K562 (cell line): ENCODE data around the gene TMEM121. TPM values are rescaled to one million over a fixed set of nuclear protein-coding genes. Genes with fewer than 3 reads are reported as not detected.

Source experiments
- polyA plus RNA-seq, 8 experiments: library from polyadenylated mRNA; depleted of rRNA in 4 of 8; stranded (reverse) in 5 of 8; unstranded in 3 of 8; fragments of >200 nt; fragmentation: Nextera tagmentation in 2 of 8; fragmentation: Illumina TruSeq in 1 of 8; extraction: Ambion mirVana in 2 of 8; extraction: Trizol in 1 of 8; gene quantifications; 2 replicates each; pipeline versions ENCODE4 v1.2.1 to v1.2.3, GENCODE V29; 2011 to 2014; ENCODE audit warnings: inconsistent platforms in 1 of 8, missing spikeins in 1 of 8
- total RNA-seq, 7 experiments: library from RNA; depleted of rRNA in 6 of 7; stranded (reverse); fragments of >200 nt in 6 of 7; fragmentation: Illumina TruSeq in 2 of 7; extraction: Trizol in 2 of 7; gene quantifications; 2 replicates each; pipeline versions ENCODE4 v1.2.1 to v1.2.3, GENCODE V29; 2011 to 2021; ENCODE audit warnings: low replicate concordance in 1 of 7

The TMEM121 gene
- total and polyA plus RNA-seq, 9 of the 15 experiments (the other 6 are each of a cell fraction or from before 2014, with no cell fraction given) = 0.31 to 0.36 TPM; not detected in 7

Other genes with a start within 250 kb of the TMEM121 start
- 24.6 and 24.9 TPM in 2 replicates for gene BRF1, start 225.6 kb upstream of the TMEM121 start, total RNA-seq (2014; rRNA removed)
- 6.9 and 9.3 TPM in 2 replicates for gene BRF1, start 225.6 kb upstream of the TMEM121 start, total RNA-seq (2014; rRNA removed; fragmentation: Illumina TruSeq; extraction: Trizol)
- gene BRF1, start 225.6 kb upstream of the TMEM121 start, total RNA-seq (2015; rRNA removed; fragmentation: Illumina TruSeq; extraction: Trizol) = 12.5 and 12.7 TPM in 2 replicates
- gene BRF1, start 225.6 kb upstream of the TMEM121 start, total RNA-seq (2021) = 22.5 and 22.6 TPM in 2 replicates
- gene BRF1, start 225.6 kb upstream of the TMEM121 start, polyA plus RNA-seq (2011; rRNA removed) = 3.6 and 5.6 TPM in 2 replicates
- gene BRF1, start 225.6 kb upstream of the TMEM121 start, polyA plus RNA-seq (2014; fragmentation: Illumina TruSeq; extraction: Trizol) = 8.2 and 10.5 TPM in 2 replicates
- under 1 TPM; 0.14 to 0.17 TPM for gene BRF1, start 225.6 kb upstream of the TMEM121 start, polyA plus RNA-seq (2014; fragmentation: Nextera tagmentation; extraction: Ambion mirVana)
- 12.8 and 14.6 TPM in 2 replicates for gene BRF1, start 225.6 kb upstream of the TMEM121 start, polyA plus RNA-seq (2014; rRNA removed)
- gene PACS2, start 211.8 kb upstream of the TMEM121 start, total RNA-seq (2014; rRNA removed) = 13.2 and 21.3 TPM in 2 replicates
- gene PACS2, start 211.8 kb upstream of the TMEM121 start, total RNA-seq (2014; rRNA removed; fragmentation: Illumina TruSeq; extraction: Trizol) = 4.4 and 5.9 TPM in 2 replicates
- 10.4 and 11.6 TPM in 2 replicates for gene PACS2, start 211.8 kb upstream of the TMEM121 start, total RNA-seq (2015; rRNA removed; fragmentation: Illumina TruSeq; extraction: Trizol)
- 20.8 and 21.0 TPM in 2 replicates for gene PACS2, start 211.8 kb upstream of the TMEM121 start, total RNA-seq (2021)
- gene PACS2, start 211.8 kb upstream of the TMEM121 start, polyA plus RNA-seq (2011; rRNA removed) = 8.8 and 9.9 TPM in 2 replicates
- 4.3 and 9.0 TPM in 2 replicates for gene PACS2, start 211.8 kb upstream of the TMEM121 start, polyA plus RNA-seq (2014; fragmentation: Illumina TruSeq; extraction: Trizol)
- gene PACS2, start 211.8 kb upstream of the TMEM121 start, polyA plus RNA-seq (2014; fragmentation: Nextera tagmentation; extraction: Ambion mirVana) = under 1 TPM; 0.11 to 0.34 TPM
- gene PACS2, start 211.8 kb upstream of the TMEM121 start, polyA plus RNA-seq (2014; rRNA removed) = 14.6 and 16.6 TPM in 2 replicates
- gene TEX22, start 128.0 kb upstream of the TMEM121 start, total RNA-seq (2014; rRNA removed) = 0.04 and 0.05 TPM in 2 replicates
- gene TEX22, start 128.0 kb upstream of the TMEM121 start, total RNA-seq (2014; rRNA removed; fragmentation: Illumina TruSeq; extraction: Trizol) = 0.06 and 0.55 TPM in 2 replicates
- gene TEX22, start 128.0 kb upstream of the TMEM121 start, total RNA-seq (2015; rRNA removed; fragmentation: Illumina TruSeq; extraction: Trizol) = 0.14 and 0.45 TPM in 2 replicates
- 1.0 and 1.7 TPM in 2 replicates for gene TEX22, start 128.0 kb upstream of the TMEM121 start, total RNA-seq (2021)
- gene TEX22, start 128.0 kb upstream of the TMEM121 start, polyA plus RNA-seq (2011; rRNA removed) = 0.31 and 0.50 TPM in 2 replicates
- 0.04 and 0.14 TPM in 2 replicates for gene TEX22, start 128.0 kb upstream of the TMEM121 start, polyA plus RNA-seq (2014; fragmentation: Illumina TruSeq; extraction: Trizol)
- gene TEX22, start 128.0 kb upstream of the TMEM121 start, polyA plus RNA-seq (2014; fragmentation: Nextera tagmentation; extraction: Ambion mirVana) = not detected
- gene TEX22, start 128.0 kb upstream of the TMEM121 start, polyA plus RNA-seq (2014; rRNA removed) = 0.18 and 0.23 TPM in 2 replicates
- 48.1 and 61.0 TPM in 2 replicates for gene MTA1, start 106.8 kb upstream of the TMEM121 start, total RNA-seq (2014; rRNA removed)
- gene MTA1, start 106.8 kb upstream of the TMEM121 start, total RNA-seq (2014; rRNA removed; fragmentation: Illumina TruSeq; extraction: Trizol) = 11.6 and 12.2 TPM in 2 replicates
- 32.3 and 33.4 TPM in 2 replicates for gene MTA1, start 106.8 kb upstream of the TMEM121 start, total RNA-seq (2015; rRNA removed; fragmentation: Illumina TruSeq; extraction: Trizol)
- 107 and 118 TPM in 2 replicates for gene MTA1, start 106.8 kb upstream of the TMEM121 start, total RNA-seq (2021)
- gene MTA1, start 106.8 kb upstream of the TMEM121 start, polyA plus RNA-seq (2011; rRNA removed) = 47.7 and 58.6 TPM in 2 replicates
- 29.5 and 45.4 TPM in 2 replicates for gene MTA1, start 106.8 kb upstream of the TMEM121 start, polyA plus RNA-seq (2014; fragmentation: Illumina TruSeq; extraction: Trizol)
- gene MTA1, start 106.8 kb upstream of the TMEM121 start, polyA plus RNA-seq (2014; fragmentation: Nextera tagmentation; extraction: Ambion mirVana) = under 1 TPM; 0.13 to 0.14 TPM
- 90.0 and 103 TPM in 2 replicates for gene MTA1, start 106.8 kb upstream of the TMEM121 start, polyA plus RNA-seq (2014; rRNA removed)
- 1.7 and 2.0 TPM in 2 replicates for gene CRIP2, start 51.8 kb upstream of the TMEM121 start, total RNA-seq (2014; rRNA removed)
- not detected in 2 replicates for gene CRIP2, start 51.8 kb upstream of the TMEM121 start, total RNA-seq (2014; rRNA removed; fragmentation: Illumina TruSeq; extraction: Trizol)
- gene CRIP2, start 51.8 kb upstream of the TMEM121 start, total RNA-seq (2015; rRNA removed; fragmentation: Illumina TruSeq; extraction: Trizol) = 0.33 and 0.34 TPM in 2 replicates
- 1.2 and 1.7 TPM in 2 replicates for gene CRIP2, start 51.8 kb upstream of the TMEM121 start, total RNA-seq (2021)
- 1.0 and 2.2 TPM in 2 replicates for gene CRIP2, start 51.8 kb upstream of the TMEM121 start, polyA plus RNA-seq (2011; rRNA removed)
- 0.18 and 0.51 TPM in 2 replicates for gene CRIP2, start 51.8 kb upstream of the TMEM121 start, polyA plus RNA-seq (2014; fragmentation: Illumina TruSeq; extraction: Trizol)
- gene CRIP2, start 51.8 kb upstream of the TMEM121 start, polyA plus RNA-seq (2014; fragmentation: Nextera tagmentation; extraction: Ambion mirVana) = under 1 TPM; 0.25 to 0.27 TPM
- gene CRIP2, start 51.8 kb upstream of the TMEM121 start, polyA plus RNA-seq (2014; rRNA removed) = 0.16 and 1.2 TPM in 2 replicates
- not detected in 2 replicates for gene CRIP1, start 39.7 kb upstream of the TMEM121 start, total RNA-seq (2014; rRNA removed)
- gene CRIP1, start 39.7 kb upstream of the TMEM121 start, total RNA-seq (2014; rRNA removed; fragmentation: Illumina TruSeq; extraction: Trizol) = not detected in 2 replicates
- gene CRIP1, start 39.7 kb upstream of the TMEM121 start, total RNA-seq (2015; rRNA removed; fragmentation: Illumina TruSeq; extraction: Trizol) = not detected in 2 replicates
- 0.58 and 0.98 TPM in 2 replicates for gene CRIP1, start 39.7 kb upstream of the TMEM121 start, total RNA-seq (2021)
- 0.14 and 0.23 TPM in 2 replicates for gene CRIP1, start 39.7 kb upstream of the TMEM121 start, polyA plus RNA-seq (2011; rRNA removed)
- gene CRIP1, start 39.7 kb upstream of the TMEM121 start, polyA plus RNA-seq (2014; fragmentation: Illumina TruSeq; extraction: Trizol) = not detected in 2 replicates
- not detected for gene CRIP1, start 39.7 kb upstream of the TMEM121 start, polyA plus RNA-seq (2014; fragmentation: Nextera tagmentation; extraction: Ambion mirVana)
- gene CRIP1, start 39.7 kb upstream of the TMEM121 start, polyA plus RNA-seq (2014; rRNA removed) = 0.11 TPM in 1 of 2 replicates, not detected in the other
- 26.4 and 28.3 TPM in 2 replicates for gene TEDC1, start 35.3 kb upstream of the TMEM121 start, total RNA-seq (2014; rRNA removed)
- gene TEDC1, start 35.3 kb upstream of the TMEM121 start, total RNA-seq (2014; rRNA removed; fragmentation: Illumina TruSeq; extraction: Trizol) = 0.64 and 0.84 TPM in 2 replicates
- gene TEDC1, start 35.3 kb upstream of the TMEM121 start, total RNA-seq (2015; rRNA removed; fragmentation: Illumina TruSeq; extraction: Trizol) = 6.6 and 8.8 TPM in 2 replicates
- 20.1 and 25.7 TPM in 2 replicates for gene TEDC1, start 35.3 kb upstream of the TMEM121 start, total RNA-seq (2021)
- gene TEDC1, start 35.3 kb upstream of the TMEM121 start, polyA plus RNA-seq (2011; rRNA removed) = 5.9 and 6.6 TPM in 2 replicates
- gene TEDC1, start 35.3 kb upstream of the TMEM121 start, polyA plus RNA-seq (2014; fragmentation: Illumina TruSeq; extraction: Trizol) = 1.2 and 6.8 TPM in 2 replicates
- gene TEDC1, start 35.3 kb upstream of the TMEM121 start, polyA plus RNA-seq (2014; fragmentation: Nextera tagmentation; extraction: Ambion mirVana) = under 1 TPM; 0.21 to 0.25 TPM
- 18.9 and 19.4 TPM in 2 replicates for gene TEDC1, start 35.3 kb upstream of the TMEM121 start, polyA plus RNA-seq (2014; rRNA removed)